K562 (cell line): ENCODE measurements around the gene RBMS3. TPM values are rescaled to one million over a fixed set of nuclear protein-coding genes. Genes with fewer than 3 reads are reported as not detected.

Experiments
- ATAC-seq: fragments of 200-7000 bp; cut with Tn5 transposase; 3 replicates; pipeline ENCODE4 v1.9.1; 2020; ENCODE audit warnings: moderate library complexity
- BruUV-seq: library from RNA; stranded (reverse); fragments of 400-500 nt; replicated peaks from 2 replicates; lab custom pipeline; 2021; lab: Mats Ljungman, UMichigan
- CTCF ChIA-PET: fragments of 300-600 bp; formaldehyde crosslinking; extraction: SDS; loops from one replicate; lab custom pipeline; 2021; ENCODE audit warnings: low intra/inter-chr PET ratio; lab: Yijun Ruan, JAX
- POLR2A ChIA-PET: fragments of 300-600, 350-650 bp; sonication (Branson Sonifier 250); formaldehyde crosslinking; extraction: SDS; loops from one replicate; lab custom pipeline; 2021; ENCODE audit warnings: antibody characterized with exemption, inconsistent platforms; lab: Yijun Ruan, JAX
- DNase-seq, 4 experiments: peaks; one replicate each; pipeline versions ENCODE4 v3.0.0 to v3.0.0-alpha.2; 2011 to 2018; ENCODE audit warnings: low spot score in 3 of 4, mixed read lengths in 3 of 4; ENCODE audit errors: extremely low read depth in 1 of 4
- FAIRE-seq: peaks from 2 replicates; lab custom pipeline; 2011; peaks lifted over from hg19 to GRCh38; lab: Jason Lieb, UNC
- H2AFZ ChIP-seq: 2 replicates; pipeline ENCODE4 v1.6.0; 2011; ENCODE audit warnings: low read depth, low read length, control low read depth, inconsistent platforms
- H3K27ac ChIP-seq: fragments of 200-600 bp; 3 replicates; pipeline ENCODE4 v1.8.0; 2011; ENCODE audit warnings: low read depth, mild to moderate bottlenecking, control low read depth, inconsistent platforms, low read length, moderate library complexity, mixed read lengths; ENCODE audit errors: extremely low read depth
- H3K27me3 ChIP-seq, 2 experiments: fragments of 300-600 bp in 1 of 2; 2 replicates in 1 of 2; 3 replicates in 1 of 2; pipeline versions ENCODE4 v1.6.0 to v1.8.0; 2011; ENCODE audit warnings: inconsistent platforms in 2 of 2, low read length in 2 of 2, mild to moderate bottlenecking in 1 of 2, mixed read lengths in 1 of 2, moderate library complexity in 1 of 2; ENCODE audit not compliant: control insufficient read depth in 2 of 2, insufficient read depth in 2 of 2
- H3K36me3 ChIP-seq: fragments of 300-600 bp; 3 replicates; pipeline ENCODE4 v1.8.0; 2011; ENCODE audit warnings: mild to moderate bottlenecking, low read length, inconsistent platforms; ENCODE audit not compliant: control insufficient read depth, insufficient read depth
- H3K4me1 ChIP-seq, 2 experiments: fragments of 200-600 bp in 1 of 2; replicated peaks in 1 of 2; 2 replicates in 1 of 2; 3 replicates in 1 of 2; pipeline versions ENCODE4 v1.5.1 to v1.8.0; 2011; ENCODE audit warnings: inconsistent platforms in 2 of 2, low read length in 2 of 2, mild to moderate bottlenecking in 1 of 2, mixed read lengths in 1 of 2, moderate library complexity in 1 of 2; ENCODE audit not compliant: control insufficient read depth in 2 of 2, insufficient read depth in 2 of 2
- H3K4me2 ChIP-seq: 2 replicates; pipeline ENCODE4 v1.6.1; 2011; ENCODE audit warnings: low read length, control low read depth, inconsistent platforms, mixed read lengths; ENCODE audit not compliant: insufficient read depth
- H3K4me3 ChIP-seq: fragments of 200-600 bp; sonication (generic), shearing (Covaris generic); 2 replicates; pipeline ENCODE4 v1.5.1; 2016; ENCODE audit warnings: control low read depth, inconsistent platforms
- H3K79me2 ChIP-seq: fragments of 200-600 bp; 3 replicates; pipeline ENCODE4 v1.8.0; 2011; ENCODE audit warnings: low read length, inconsistent platforms; ENCODE audit not compliant: control insufficient read depth, insufficient read depth
- H3K9ac ChIP-seq, 2 experiments: 2 replicates each; pipeline versions ENCODE4 v1.6.0 to v1.6.1; 2011; ENCODE audit warnings: low read depth in 2 of 2, low read length in 2 of 2, control low read depth in 1 of 2, inconsistent platforms in 1 of 2, mild to moderate bottlenecking in 1 of 2, mixed read lengths in 1 of 2; ENCODE audit not compliant: insufficient read depth in 1 of 2
- H3K9me1 ChIP-seq: one replicate; pipeline ENCODE4 v1.6.0; 2011; ENCODE audit warnings: inconsistent platforms, mild to moderate bottlenecking, low read length, moderate library complexity; ENCODE audit not compliant: control insufficient read depth, insufficient read depth
- H3K9me3 ChIP-seq: replicated peaks from 2 replicates; pipeline ENCODE4 v1.5.1; 2011; ENCODE audit warnings: low read depth, low read length, inconsistent platforms; ENCODE audit not compliant: control insufficient read depth, insufficient read depth
- H4K20me1 ChIP-seq: replicated peaks from 2 replicates; pipeline ENCODE4 v1.6.1; 2011; ENCODE audit warnings: low read length, inconsistent platforms, mixed read lengths; ENCODE audit not compliant: control insufficient read depth, insufficient read depth
- BHLHE40 ChIP-seq: IDR thresholded peaks from 2 replicates; pipeline ENCODE4 v1.6.1; 2011; ENCODE audit warnings: low read length, improper control_type of control experiment
- E2F5 ChIP-seq: sonication (generic); formaldehyde crosslinking; IDR thresholded peaks from 2 replicates; pipeline ENCODE4 v1.8.0; 2022; ENCODE audit warnings: mild to moderate bottlenecking, missing genetic modification reagents
- SPI1 ChIP-seq: IDR thresholded peaks from 2 replicates; pipeline ENCODE4 v1.6.1; 2011; ENCODE audit warnings: low read depth, low read length, control low read depth, borderline replicate concordance
- TCF3 ChIP-seq: sonication (generic); formaldehyde crosslinking; IDR thresholded peaks from 2 replicates; pipeline ENCODE4 v1.4.0; 2020; ENCODE audit warnings: mild to moderate bottlenecking, missing genetic modification reagents
- ZC3H11A ChIP-seq: IDR thresholded peaks from 2 replicates; pipeline ENCODE4 v1.6.1; 2012; ENCODE audit warnings: low read depth, low read length, improper control_type of control experiment
- ZNF445 ChIP-seq: fragments of 250-450 bp; sonication (Bioruptor Pico); IDR thresholded peaks from 2 replicates; pipeline ENCODE4 v1.4.0; 2020; ENCODE audit warnings: low read depth, mild to moderate bottlenecking, moderate library complexity
- WGBS: fragments of 100-300 bp; shearing (Covaris generic); methylation state at CpG from one replicate; pipeline ENCODE4 v1.1.6; 2016; ENCODE audit warnings: low coverage, mixed read lengths; ENCODE audit not compliant: insufficient coverage; ENCODE audit errors: missing lambda C conversion rate; 5-methylcytosine and 5-hydroxymethylcytosine counted together
- in situ Hi-C: fragments of 300-500 bp; cut with MboI; formaldehyde crosslinking; loops from 4 replicates; pipeline ENCODE4 v1.15.0; 2018; ENCODE audit warnings: inconsistent platforms, mixed read lengths
- intact Hi-C: fragments of 100-400 bp; cut with micrococcal nuclease; formaldehyde crosslinking; loops from 2 replicates; pipeline ENCODE4 v1.14.2; 2022
- polyA plus RNA-seq, 8 experiments: library from polyadenylated mRNA; depleted of rRNA in 4 of 8; stranded (reverse) in 5 of 8; unstranded in 3 of 8; fragments of >200 nt; fragmentation: Nextera tagmentation in 2 of 8; fragmentation: Illumina TruSeq in 1 of 8; extraction: Ambion mirVana in 2 of 8; extraction: Trizol in 1 of 8; gene quantifications; 2 replicates each; pipeline versions ENCODE4 v1.2.1 to v1.2.3, GENCODE V29; 2011 to 2014; ENCODE audit warnings: inconsistent platforms in 1 of 8, missing spikeins in 1 of 8
- total RNA-seq, 7 experiments: library from RNA; depleted of rRNA in 6 of 7; stranded (reverse); fragments of >200 nt in 6 of 7; fragmentation: Illumina TruSeq in 2 of 7; extraction: Trizol in 2 of 7; gene quantifications; 2 replicates each; pipeline versions ENCODE4 v1.2.1 to v1.2.3, GENCODE V29; 2011 to 2021; ENCODE audit warnings: low replicate concordance in 1 of 7

Gene RBMS3
- total and polyA plus RNA-seq, 9 of the 15 experiments (the other 6 are each of a cell fraction or from before 2014, with no cell fraction given) = 0.20 TPM; not detected in 8

- no peak for TF ChIP-seq ZNF445 (CRISPR knock-in tag)
- TF ChIP-seq ZC3H11A = no peak
- TF ChIP-seq BHLHE40 = no peak
- TF ChIP-seq E2F5 (CRISPR knock-in tag) = no peak
- TF ChIP-seq TCF3 (CRISPR knock-in tag) = no peak
- TF ChIP-seq SPI1 = no peak
- Histone ChIP-seq H3K4me1 (no peaks in the 10 kb centered on the region), H3K9ac (no peak overlapping the region), H3K9me1 (no peaks in the 10 kb centered on the region), H3K79me2 (no peaks in the 10 kb centered on the region), H3K9me3 (no peaks in the 10 kb centered on the region; the same call in 1 of the 2 replicates), H3K4me3 (no peak overlapping the region), H4K20me1 (no peaks in the 10 kb centered on the region), H3K27me3 (no peaks in the 10 kb centered on the region), H3K36me3 (no peaks in the 10 kb centered on the region), H2AFZ (no peak overlapping the region), H3K4me2 (no peak overlapping the region), H3K27ac (no peak overlapping the region)
- 0% methylated on average over 7 of the region's 7 CpGs for WGBS
- no peak for DNase-seq
- intact Hi-C loops = no loop called here
- in situ Hi-C loops = no loop called here
- no TSS peak for BruUV-seq
- no peak for FAIRE-seq
- ChIA-PET CTCF (no interaction called here), POLR2A (no interaction called here)
- no peak for ATAC-seq
Observed at GRCh38 chr3:29453284-29454001, 172.6 kb downstream of the RBMS3 start.
